ENCODE data around the gene MGLL.

Gene MGLL

GRCh38 chr3:127640042-127640355 lies 182.3 kb downstream of the MGLL start:
- H3K9me3 ChIP-seq (ENCODE audit: insufficient read depth, low read length, severe bottlenecking), result no peaks in the 10 kb centered on the region
- no peak overlapping the region for H3K27ac ChIP-seq (ENCODE audit: low read length)
- peaks cover 5% of the 10 kb centered on the region for H3K27me3 ChIP-seq (ENCODE audit: insufficient read depth, low read length, poor library complexity)
- no peaks in the 10 kb centered on the region for H3K79me2 ChIP-seq (ENCODE audit: insufficient read depth, low read length)
- H3K4me2 ChIP-seq (ENCODE audit: insufficient read depth, low read length), result no peak overlapping the region
- DNase-seq, result no peak
- no peaks in the 10 kb centered on the region for H4K20me1 ChIP-seq (ENCODE audit: insufficient read depth, low read length)
- no peak overlapping the region for H2AFZ ChIP-seq (ENCODE audit: low read depth, low read length)
- H3K4me3 ChIP-seq (ENCODE audit: low read depth in 1 of 2, low read length in 2 of 2), result no peak overlapping the region
- no peak for TF ChIP-seq EZH2 (IDR thresholded peaks at IDR 0.05; ENCODE audit: borderline replicate concordance, low read depth, low read length, severe bottlenecking)
- TF ChIP-seq, protein P1, sequence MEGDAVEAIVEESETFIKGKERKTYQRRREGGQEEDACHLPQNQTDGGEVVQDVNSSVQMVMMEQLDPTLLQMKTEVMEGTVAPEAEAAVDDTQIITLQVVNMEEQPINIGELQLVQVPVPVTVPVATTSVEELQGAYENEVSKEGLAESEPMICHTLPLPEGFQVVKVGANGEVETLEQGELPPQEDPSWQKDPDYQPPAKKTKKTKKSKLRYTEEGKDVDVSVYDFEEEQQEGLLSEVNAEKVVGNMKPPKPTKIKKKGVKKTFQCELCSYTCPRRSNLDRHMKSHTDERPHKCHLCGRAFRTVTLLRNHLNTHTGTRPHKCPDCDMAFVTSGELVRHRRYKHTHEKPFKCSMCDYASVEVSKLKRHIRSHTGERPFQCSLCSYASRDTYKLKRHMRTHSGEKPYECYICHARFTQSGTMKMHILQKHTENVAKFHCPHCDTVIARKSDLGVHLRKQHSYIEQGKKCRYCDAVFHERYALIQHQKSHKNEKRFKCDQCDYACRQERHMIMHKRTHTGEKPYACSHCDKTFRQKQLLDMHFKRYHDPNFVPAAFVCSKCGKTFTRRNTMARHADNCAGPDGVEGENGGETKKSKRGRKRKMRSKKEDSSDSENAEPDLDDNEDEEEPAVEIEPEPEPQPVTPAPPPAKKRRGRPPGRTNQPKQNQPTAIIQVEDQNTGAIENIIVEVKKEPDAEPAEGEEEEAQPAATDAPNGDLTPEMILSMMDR (IDR thresholded peaks at IDR 0.05; ENCODE audit: borderline replicate concordance, extremely low read depth, low read length, poor library complexity, severe bottlenecking), result no peak
- H3K36me3 ChIP-seq (ENCODE audit: insufficient read depth, low read length), result no peaks in the 10 kb centered on the region
- no peak for ATAC-seq (ENCODE audit: insufficient read depth, low read depth)
- H3K9ac ChIP-seq (ENCODE audit: low read depth, low read length), result no peak overlapping the region
- H3K4me1 ChIP-seq (ENCODE audit: insufficient read depth, low read length), result peaks cover 11% of the 10 kb centered on the region

GRCh38 chr3:127639173-127640041 lies 182.9 kb downstream of the MGLL start:
- Histone ChIP-seq H3K4me1 (ENCODE audit: insufficient read depth, low read length) (peaks cover 11% of the 10 kb centered on the region), H3K27me3 (ENCODE audit: insufficient read depth, low read length, poor library complexity) (no peaks in the 10 kb centered on the region), H3K9ac (ENCODE audit: low read depth, low read length) (no peak overlapping the region), H3K79me2 (ENCODE audit: insufficient read depth, low read length) (no peaks in the 10 kb centered on the region), H3K27ac (ENCODE audit: low read length) (no peak overlapping the region), H3K9me3 (ENCODE audit: insufficient read depth, low read length, severe bottlenecking) (no peaks in the 10 kb centered on the region), H3K4me3 (ENCODE audit: low read depth in 1 of 2, low read length in 2 of 2) (no peak overlapping the region), H3K4me2 (ENCODE audit: insufficient read depth, low read length) (no peak overlapping the region), H4K20me1 (ENCODE audit: insufficient read depth, low read length) (no peaks in the 10 kb centered on the region), H3K36me3 (ENCODE audit: insufficient read depth, low read length) (no peaks in the 10 kb centered on the region), H2AFZ (ENCODE audit: low read depth, low read length) (no peak overlapping the region)
- TF ChIP-seq, protein P1 (IDR thresholded peaks at IDR 0.05; ENCODE audit: borderline replicate concordance, extremely low read depth, low read length, poor library complexity, severe bottlenecking), result no peak
- TF ChIP-seq EZH2 (IDR thresholded peaks at IDR 0.05; ENCODE audit: borderline replicate concordance, low read depth, low read length, severe bottlenecking), result no peak
- ATAC-seq (ENCODE audit: insufficient read depth, low read depth) (no peak), DNase-seq (no peak)
